Keratinocyte (primary cell): Measurements from ENCODE around the gene COMT. TPM values are rescaled to one million over a fixed set of nuclear protein-coding genes. Genes with fewer than 3 reads are reported as not detected.
A peak's percentile ranks its signal among the peaks of the same experiment; 100 is the strongest.

Source experiments
- DNase-seq: peaks from one replicate; pipeline ENCODE4 v3.0.0-alpha.2; 2011; ENCODE audit warnings: low read depth, missing footprints, low spot score
- FAIRE-seq: peaks from 2 replicates; lab custom pipeline; 2011; peaks lifted over from hg19 to GRCh38; lab: Jason Lieb, UNC
- H2AFZ ChIP-seq: 2 replicates; pipeline ENCODE4 v1.6.0; 2012; ENCODE audit warnings: low read length, control low read depth, inconsistent platforms; ENCODE audit not compliant: control insufficient read depth
- H3K27ac ChIP-seq: 2 replicates; pipeline ENCODE4 v1.5.1; 2011; ENCODE audit warnings: low read length; ENCODE audit not compliant: control insufficient read depth, insufficient read depth
- H3K27me3 ChIP-seq: 3 replicates; pipeline ENCODE4 v1.6.0; 2011; ENCODE audit warnings: low read length; ENCODE audit not compliant: control insufficient read depth, insufficient read depth; ENCODE audit errors: extremely low read depth
- H3K36me3 ChIP-seq, 2 experiments: 2 replicates in 1 of 2; 3 replicates in 1 of 2; pipeline ENCODE4 v1.5.1; 2011; ENCODE audit warnings: low read length in 2 of 2, mild to moderate bottlenecking in 1 of 2; ENCODE audit not compliant: control insufficient read depth in 2 of 2, insufficient read depth in 2 of 2; ENCODE audit errors: extremely low read depth in 1 of 2
- H3K4me1 ChIP-seq: 3 replicates; pipeline ENCODE4 v1.5.1; 2011; ENCODE audit warnings: low read length; ENCODE audit not compliant: control insufficient read depth, insufficient read depth; ENCODE audit errors: extremely low read depth
- H3K4me2 ChIP-seq: 3 replicates; pipeline ENCODE4 v1.6.0; 2011; ENCODE audit warnings: low read depth, low read length; ENCODE audit not compliant: control insufficient read depth, insufficient read depth; ENCODE audit errors: extremely low read depth
- H3K4me3 ChIP-seq, 3 experiments: fragments of 200-600 bp in 1 of 3; sonication (generic) in 1 of 3; 2 replicates in 2 of 3; 3 replicates in 1 of 3; pipeline ENCODE4 v1.5.1; 2011 to 2016; ENCODE audit warnings: low read length in 3 of 3, mild to moderate bottlenecking in 3 of 3, control low read depth in 2 of 3, inconsistent platforms in 1 of 3, low read depth in 1 of 3, mixed read lengths in 1 of 3, mixed run types in 1 of 3, moderate library complexity in 1 of 3; ENCODE audit not compliant: control insufficient read depth in 2 of 3, insufficient read depth in 2 of 3; ENCODE audit errors: extremely low read depth in 1 of 3
- H3K79me2 ChIP-seq: 2 replicates; pipeline ENCODE4 v1.6.0; 2012; ENCODE audit warnings: low read length; ENCODE audit not compliant: control insufficient read depth, insufficient read depth
- H3K9ac ChIP-seq: 3 replicates; pipeline ENCODE4 v1.6.0; 2011; ENCODE audit warnings: low read length; ENCODE audit not compliant: control insufficient read depth, insufficient read depth; ENCODE audit errors: extremely low read depth
- H3K9me1 ChIP-seq: 3 replicates; pipeline ENCODE4 v1.6.0; 2011; ENCODE audit warnings: low read length; ENCODE audit not compliant: control insufficient read depth, insufficient read depth; ENCODE audit errors: extremely low read depth
- H3K9me3 ChIP-seq: 2 replicates; pipeline ENCODE4 v1.5.1; 2012; ENCODE audit warnings: low read depth, low read length; ENCODE audit not compliant: control insufficient read depth
- H4K20me1 ChIP-seq: 3 replicates; pipeline ENCODE4 v1.6.0; 2011; ENCODE audit warnings: low read length; ENCODE audit not compliant: control insufficient read depth, insufficient read depth; ENCODE audit errors: extremely low read depth
- CTCF ChIP-seq, 3 experiments: IDR thresholded peaks in 1 of 3; conservative IDR thresholded peaks in 1 of 3; optimal IDR thresholded peaks in 1 of 3; 2 replicates in 2 of 3; 3 replicates in 1 of 3; pipeline versions ENCODE3 to v1.5.1; 2011; ENCODE audit warnings: low read length in 3 of 3, mild to moderate bottlenecking in 3 of 3, moderate library complexity in 2 of 3, control low read depth in 1 of 3, inconsistent platforms in 1 of 3; ENCODE audit not compliant: insufficient read depth in 2 of 3; ENCODE audit errors: extremely low read depth in 1 of 3
- EZH2 ChIP-seq: IDR thresholded peaks from one replicate; pipeline ENCODE4 v1.6.1; 2012; ENCODE audit warnings: inconsistent platforms, mild to moderate bottlenecking, low read length, moderate library complexity
- dilution Hi-C: fragments of 300-500 bp; cut with MboI; formaldehyde crosslinking; loops from one replicate; pipeline ENCODE4 v1.7.0; 2020; ENCODE audit warnings: low sequenced_read_pairs; ENCODE audit not compliant: extremely low pct_ligation_motif_present
- polyA plus RNA-seq, 5 experiments: library from polyadenylated mRNA; depleted of rRNA in 3 of 5; stranded (reverse) in 3 of 5; stranded (forward) in 1 of 5; unstranded in 1 of 5; fragments of >200 nt; gene quantifications; 1 replicate in 1 of 5; 2 replicates in 3 of 5; 3 replicates in 1 of 5; pipeline versions ENCODE4 v1.2.1 to v1.2.3, GENCODE V29; 2011 to 2012; ENCODE audit warnings: missing spikeins in 2 of 5, low read depth in 1 of 5, low replicate concordance in 1 of 5

The COMT gene
- polyA plus RNA-seq, 1 donor (not counting 4 experiments of a cell fraction or from before 2014, with no cell fraction given), result 139 TPM

GRCh38 chr22:19943082-19944026 lies 1.8 kb downstream of the COMT start:
- no peaks in the 10 kb centered on the region for H3K9me3 ChIP-seq
- peaks cover 30% of the 10 kb centered on the region for H3K4me1 ChIP-seq
- no peaks in the 10 kb centered on the region for H3K27me3 ChIP-seq
- H3K79me2 ChIP-seq, result peaks cover 40% of the 10 kb centered on the region
- H2AFZ ChIP-seq, result peak overlapping the region; percentile 38
- H3K27ac ChIP-seq, result peak overlapping the region; percentile 90
- TF ChIP-seq CTCF (optimal IDR thresholded peaks at IDR 0.05 in 1 of 3, IDR thresholded peaks at IDR 0.05 in 1 of 3, conservative IDR thresholded peaks at IDR 0.05 in 1 of 3; ENCODE audit: extremely low read depth in 1 of 3, insufficient read depth in 2 of 3, low read length in 3 of 3), result no peak
- TF ChIP-seq EZH2, result no peak
- peak overlapping the region; percentile 96 for H3K4me2 ChIP-seq
- H4K20me1 ChIP-seq, result no peaks in the 10 kb centered on the region
- FAIRE-seq (no peak), DNase-seq (no peak)
- peak overlapping the region; percentile 89 for H3K9ac ChIP-seq
- peaks cover 0 to 2% of the 10 kb centered on the region in 2 experiments for H3K36me3 ChIP-seq
- no peaks in the 10 kb centered on the region for H3K9me1 ChIP-seq
- peak overlapping the region; percentile 91 to 96 (median 96) for H3K4me3 ChIP-seq
- dilution Hi-C loops, result no loop called here

- peaks cover 3 to 8% of the 10 kb centered on the region in 2 experiments for H3K36me3 ChIP-seq
- H4K20me1 ChIP-seq, result no peaks in the 10 kb centered on the region
- TF ChIP-seq EZH2, result no peak
- no peak for TF ChIP-seq CTCF (optimal IDR thresholded peaks at IDR 0.05 in 1 of 3, IDR thresholded peaks at IDR 0.05 in 1 of 3, conservative IDR thresholded peaks at IDR 0.05 in 1 of 3; ENCODE audit: extremely low read depth in 1 of 3, insufficient read depth in 2 of 3, low read length in 3 of 3)
- H3K27ac ChIP-seq, result no peak overlapping the region
- H3K4me2 ChIP-seq, result no peak overlapping the region
- peaks cover 31% of the 10 kb centered on the region for H3K79me2 ChIP-seq
- DNase-seq (no peak), FAIRE-seq (no peak)
- no peaks in the 10 kb centered on the region for H3K27me3 ChIP-seq
- H3K9me3 ChIP-seq, result no peaks in the 10 kb centered on the region
- no peaks in the 10 kb centered on the region for H3K9me1 ChIP-seq
- no peak overlapping the region for H3K4me3 ChIP-seq
- H2AFZ ChIP-seq, result no peak overlapping the region
- H3K4me1 ChIP-seq, result peaks cover 30% of the 10 kb centered on the region
- dilution Hi-C loops, result no loop called here
- H3K9ac ChIP-seq, result no peak overlapping the region
Observed at GRCh38 chr22:19948057-19948760, 6.6 kb downstream of the COMT start.
